Pulmonary artery endothelial cell (primary cell): Measurements from ENCODE around the gene RHEB. TPM values are rescaled to one million over a fixed set of nuclear protein-coding genes. Genes with fewer than 3 reads are reported as not detected.

Experiments
- DNase-seq: peaks from one replicate; pipeline ENCODE4 v3.0.0-alpha.2; 2011; ENCODE audit warnings: low read depth, low spot score
- total RNA-seq: library from RNA; depleted of rRNA; stranded (reverse); fragments of >200 nt; gene quantifications from 2 replicates; pipeline ENCODE4 v1.2.3, GENCODE V29; 2014

RHEB gene
- total RNA-seq, 1 donor from 2014 or later = 57.8 TPM

DNA sequence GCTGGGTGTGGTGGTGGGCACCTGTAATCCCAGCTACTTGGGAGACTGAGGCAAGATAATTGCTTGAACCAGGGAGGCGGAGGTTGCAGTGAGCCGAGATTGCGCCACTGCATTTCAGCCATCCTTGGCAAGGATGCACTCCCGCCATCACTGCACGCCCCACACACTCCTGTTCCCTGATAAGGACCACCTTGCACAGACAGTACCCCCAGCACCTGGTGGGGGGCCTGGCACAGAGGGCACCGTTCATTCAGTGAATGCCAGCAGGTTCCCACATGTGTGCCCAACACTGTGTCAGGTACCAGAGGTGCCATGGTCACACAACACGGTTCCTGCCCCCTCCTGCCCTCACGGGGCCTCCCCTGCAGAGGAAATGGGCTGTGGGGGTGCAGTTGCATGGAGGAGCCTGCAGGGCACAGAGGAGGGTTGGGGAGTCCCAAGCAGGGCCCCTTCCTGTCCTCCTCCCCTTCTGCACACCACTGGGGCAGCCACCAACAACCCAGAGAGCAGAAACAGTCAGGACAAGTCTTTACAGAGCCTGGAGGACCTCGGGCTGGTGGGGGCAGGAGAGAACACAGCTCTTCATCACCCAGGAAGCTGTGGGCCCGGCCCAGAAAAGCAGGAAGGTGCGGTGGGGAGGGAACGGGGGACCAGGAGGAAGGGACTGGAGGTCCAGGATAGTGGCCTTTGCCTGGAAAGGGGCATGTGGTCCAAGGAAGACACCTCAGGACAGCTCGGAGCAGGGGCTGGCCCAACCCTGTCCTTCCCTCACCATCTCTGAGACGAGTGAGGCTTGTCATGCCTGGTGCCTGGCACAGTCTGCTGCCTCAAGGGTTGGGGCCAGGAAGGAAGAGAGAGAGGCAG lies 86.8 kb downstream of the RHEB start:
- no peak for DNase-seq

DNA sequence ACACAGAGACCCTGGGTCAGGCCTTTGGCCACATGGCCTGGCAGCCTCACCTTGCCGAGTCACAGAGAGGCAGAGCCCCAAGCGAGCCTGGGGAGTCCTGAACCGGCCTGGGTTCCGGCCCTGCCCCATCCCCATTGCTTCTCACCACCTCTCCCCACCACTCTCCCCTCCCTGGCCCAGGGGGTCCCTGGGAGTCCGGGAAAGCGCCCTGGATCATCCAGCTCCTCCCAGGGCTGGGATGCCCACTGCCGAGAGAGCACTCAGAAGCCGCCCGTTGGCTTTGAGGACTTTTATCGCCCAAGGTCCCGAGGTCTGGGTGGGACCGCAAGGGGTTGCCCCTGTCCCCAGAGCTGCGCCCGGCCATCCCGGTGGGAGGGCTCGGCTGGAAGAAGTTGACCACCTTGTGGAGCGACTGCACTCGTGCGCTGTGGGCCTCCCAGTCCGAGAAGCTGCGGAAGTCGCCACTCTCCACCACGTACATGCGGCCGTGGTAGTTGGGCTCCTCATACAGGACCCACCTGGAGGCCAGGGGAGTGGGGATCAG lies 87.9 kb downstream of the RHEB start:
- DNase-seq = no peak

DNA sequence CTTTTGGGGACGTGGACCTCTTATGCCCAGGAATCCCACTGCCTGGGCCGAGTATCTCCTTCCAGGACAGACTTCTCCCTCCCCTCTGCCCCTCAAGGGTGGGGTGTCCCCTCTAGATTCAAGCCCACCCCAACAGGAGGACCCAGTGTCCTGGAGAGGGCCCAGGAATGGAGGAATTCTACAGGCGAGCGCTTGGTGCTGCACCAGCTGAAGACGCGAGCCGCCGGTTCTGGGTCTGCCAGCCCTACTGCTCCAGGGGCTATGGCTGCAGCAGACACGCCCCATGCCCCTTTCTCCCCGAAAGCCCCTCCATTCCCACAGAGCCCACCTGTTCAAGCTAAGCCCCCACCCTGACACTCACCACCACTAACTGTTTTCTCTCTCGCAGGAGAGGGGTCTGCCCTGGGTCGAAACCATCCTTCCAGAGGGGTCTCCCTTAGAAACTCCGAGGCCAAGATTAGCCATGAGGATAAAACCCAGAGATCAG lies 88.4 kb downstream of the RHEB start:
- no peak for DNase-seq

DNA sequence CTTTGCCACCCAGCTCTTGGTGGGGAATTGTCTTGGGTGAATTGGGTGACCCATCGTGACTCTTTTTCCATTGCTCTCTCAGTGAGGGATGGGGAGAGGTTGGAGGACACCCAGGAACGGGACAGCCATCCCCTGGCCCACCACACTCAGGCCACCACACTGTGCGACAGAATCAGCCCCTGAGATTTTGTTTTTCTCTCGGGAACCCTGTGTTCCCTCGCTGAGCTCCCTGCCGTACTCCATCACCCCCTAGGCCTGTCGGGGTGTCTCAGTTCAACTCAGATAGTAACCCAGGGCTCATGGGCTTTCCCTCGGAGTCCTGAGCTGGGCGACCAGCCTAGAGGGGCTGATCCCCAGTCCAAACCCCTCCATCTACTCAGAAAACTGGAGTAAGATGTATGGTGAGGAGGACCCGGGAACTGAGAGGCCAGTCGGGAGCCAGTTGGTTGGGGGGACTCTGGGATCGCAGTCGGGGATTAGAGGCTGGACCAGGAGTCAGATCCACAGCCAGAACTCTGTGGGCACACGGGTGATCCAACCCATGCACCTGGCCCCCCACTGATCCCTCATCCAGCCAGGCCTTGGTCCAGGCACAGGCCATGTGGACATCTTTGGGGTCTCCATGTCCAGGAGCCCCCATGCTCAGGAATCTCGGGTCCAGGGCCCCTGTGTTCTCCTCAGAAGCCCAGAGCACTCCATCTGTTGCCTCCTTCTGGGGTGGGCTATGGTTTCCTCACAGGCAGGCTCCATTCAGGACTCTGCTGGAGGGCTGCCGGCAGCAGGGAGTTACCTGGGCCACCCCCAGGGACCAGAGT lies 89.1 kb downstream of the RHEB start:
- DNase-seq = no peak

DNA sequence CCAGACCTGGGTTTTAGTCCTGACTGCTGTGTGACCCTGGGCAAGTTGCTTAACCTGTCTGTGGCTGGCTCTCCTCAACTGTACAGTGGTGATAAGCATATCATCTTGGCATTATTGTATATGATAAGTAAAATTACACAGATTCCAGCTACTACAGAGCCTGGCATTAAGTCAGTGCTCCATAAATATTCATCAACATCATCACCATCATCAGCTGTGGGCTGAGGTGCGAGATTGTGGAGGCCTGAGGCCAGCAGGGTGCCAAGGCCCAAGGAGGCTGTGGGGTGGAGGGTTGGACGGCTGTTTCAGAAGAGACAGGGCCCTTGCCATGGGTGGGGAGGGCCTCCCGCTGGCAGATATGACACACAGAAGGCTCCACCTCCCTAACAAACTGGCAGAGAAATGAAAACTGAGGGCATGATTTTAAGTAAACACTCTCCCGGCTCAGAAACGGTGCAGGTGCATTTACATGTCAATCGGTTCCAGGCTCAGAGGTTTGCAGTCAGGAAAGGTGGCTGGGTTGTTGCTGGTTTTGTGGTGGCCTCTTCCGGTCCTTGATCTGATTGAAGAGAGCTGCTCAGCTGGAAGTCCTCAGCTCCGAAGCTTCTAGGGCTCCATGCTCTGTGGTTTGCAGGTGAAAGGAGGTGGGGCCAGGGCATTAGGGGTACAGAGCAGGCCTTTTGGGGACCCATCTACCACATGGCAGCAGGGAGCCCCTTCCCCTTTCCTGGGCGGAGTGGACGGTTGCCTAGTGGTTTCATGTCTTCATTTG lies 89.9 kb downstream of the RHEB start:
- no peak for DNase-seq

DNA sequence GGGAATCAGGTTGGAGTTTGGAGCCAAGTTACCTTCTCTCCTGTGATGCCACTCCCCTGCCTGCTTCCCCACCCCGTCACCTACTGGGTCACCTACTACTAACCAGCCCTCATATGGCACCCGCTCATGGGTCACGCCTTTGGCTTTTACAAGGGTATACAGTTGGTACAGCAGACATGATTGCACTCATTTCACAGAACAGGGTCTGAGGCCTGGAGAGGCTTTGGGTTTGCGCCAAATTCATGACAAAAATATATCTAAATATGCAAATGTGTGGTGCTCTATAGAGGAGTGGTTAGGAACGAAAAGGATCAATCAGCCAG lies 90.5 kb downstream of the RHEB start:
- DNase-seq = no peak

DNA sequence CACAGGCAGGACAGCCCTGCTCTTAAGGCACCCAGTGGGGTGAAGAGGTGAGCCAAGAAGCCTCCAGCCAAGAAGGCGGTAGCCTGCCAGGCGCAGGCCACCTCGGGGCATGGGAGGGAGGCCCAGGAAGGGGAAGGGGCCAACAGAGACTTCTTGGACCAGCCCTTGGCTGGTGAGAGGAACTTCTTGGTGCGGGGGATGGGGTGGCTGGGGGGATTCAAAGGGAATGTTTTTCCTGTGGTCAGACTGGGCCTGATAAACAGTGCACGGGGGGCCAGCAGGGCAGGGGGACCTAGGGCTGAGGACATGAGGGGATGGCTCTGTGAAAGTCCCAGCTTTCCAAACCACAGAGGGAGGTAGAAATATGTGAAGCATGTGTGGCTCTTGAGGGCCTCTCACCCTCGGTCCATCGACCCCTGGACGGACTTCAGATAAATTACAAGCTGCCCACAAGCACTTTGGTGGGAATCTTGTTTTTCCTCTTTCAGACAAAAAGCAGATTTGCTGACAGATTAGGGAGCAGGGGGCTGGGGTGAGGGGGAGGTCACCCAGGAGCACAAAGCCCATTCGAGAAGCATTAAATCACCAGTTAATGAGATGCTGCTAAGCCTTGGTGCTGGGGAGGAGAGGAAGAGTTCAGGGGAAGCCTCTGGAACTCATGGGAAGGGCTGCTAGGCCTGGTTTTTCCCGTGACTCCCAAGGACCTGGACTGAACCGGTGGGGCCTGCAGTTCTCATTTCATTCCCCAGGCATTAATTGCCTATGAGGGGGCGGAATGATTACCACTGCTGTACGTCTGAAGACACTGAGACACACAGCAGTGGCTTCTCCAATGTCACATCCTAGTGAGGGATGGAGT lies 91.1 kb downstream of the RHEB start:
- DNase-seq = no peak

DNA sequence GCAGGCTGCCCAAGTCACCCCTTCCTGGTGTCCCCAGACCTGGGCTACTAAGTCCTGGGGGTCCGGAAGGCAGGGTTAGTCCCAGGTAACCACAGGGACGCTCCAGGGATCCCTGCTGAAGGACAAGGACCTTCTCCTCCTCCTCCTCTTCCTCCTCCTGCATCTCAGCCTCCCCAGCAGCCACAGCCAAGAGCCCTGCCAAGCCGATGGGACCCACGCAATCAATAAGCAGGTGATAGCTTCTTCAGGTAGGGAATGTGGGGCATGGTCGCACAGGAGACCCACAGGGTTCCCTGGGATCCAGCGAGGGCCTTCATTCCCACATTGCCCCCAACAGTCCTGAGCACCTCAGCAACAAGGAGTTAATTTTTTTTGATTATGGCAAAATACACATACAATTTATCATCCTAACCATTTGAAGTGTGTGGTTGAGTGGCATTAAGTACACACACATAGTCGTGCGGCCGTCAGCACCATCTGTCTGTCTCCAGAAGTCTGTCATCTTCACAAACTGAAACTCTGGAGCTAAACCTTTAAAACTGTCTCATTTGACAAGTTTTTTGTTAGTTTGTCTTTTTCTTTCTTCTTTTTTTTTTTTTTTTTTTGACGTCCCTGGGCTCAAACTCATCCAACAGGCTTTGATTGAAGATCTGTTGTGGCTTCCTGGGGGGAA lies 91.9 kb downstream of the RHEB start:
- DNase-seq = no peak

DNA sequence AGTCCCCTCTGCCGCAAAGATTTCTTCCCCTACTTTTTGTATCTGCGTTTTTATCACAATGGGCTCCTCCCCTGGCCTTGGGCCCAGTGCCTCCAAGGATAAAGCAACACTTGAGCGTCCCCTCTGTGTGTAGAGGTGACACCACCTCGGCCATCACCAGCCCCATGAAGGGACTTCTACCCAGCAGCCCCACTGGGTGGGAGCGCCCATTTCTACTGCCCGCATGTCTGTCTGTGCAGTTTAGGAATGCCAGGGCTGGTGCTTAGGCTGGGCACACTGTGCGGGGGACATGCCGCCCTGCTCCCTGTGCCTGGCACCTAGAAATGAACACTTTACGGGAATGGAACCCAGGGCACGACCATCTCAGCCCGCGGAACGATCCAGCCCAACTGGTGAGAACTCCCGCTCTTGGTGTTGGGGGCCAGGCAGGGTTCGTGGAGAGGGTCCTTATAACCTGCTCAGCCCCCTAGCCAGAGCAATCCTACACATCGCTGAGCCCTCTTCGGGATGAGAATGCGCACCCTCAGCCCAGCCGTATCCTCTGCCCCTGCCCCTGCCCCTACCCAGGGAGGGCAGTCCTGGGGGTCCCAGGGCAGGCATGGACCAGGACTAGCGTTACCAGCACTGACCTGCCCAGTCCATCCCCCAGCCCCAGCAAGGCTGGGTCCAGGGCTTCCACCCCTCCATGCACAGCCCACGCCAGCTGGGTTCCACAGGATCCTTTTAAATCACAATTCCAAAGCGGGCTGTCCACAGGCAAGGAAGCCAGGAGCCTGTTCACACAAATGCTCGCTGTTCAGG lies 92.6 kb downstream of the RHEB start:
- DNase-seq = no peak

DNA sequence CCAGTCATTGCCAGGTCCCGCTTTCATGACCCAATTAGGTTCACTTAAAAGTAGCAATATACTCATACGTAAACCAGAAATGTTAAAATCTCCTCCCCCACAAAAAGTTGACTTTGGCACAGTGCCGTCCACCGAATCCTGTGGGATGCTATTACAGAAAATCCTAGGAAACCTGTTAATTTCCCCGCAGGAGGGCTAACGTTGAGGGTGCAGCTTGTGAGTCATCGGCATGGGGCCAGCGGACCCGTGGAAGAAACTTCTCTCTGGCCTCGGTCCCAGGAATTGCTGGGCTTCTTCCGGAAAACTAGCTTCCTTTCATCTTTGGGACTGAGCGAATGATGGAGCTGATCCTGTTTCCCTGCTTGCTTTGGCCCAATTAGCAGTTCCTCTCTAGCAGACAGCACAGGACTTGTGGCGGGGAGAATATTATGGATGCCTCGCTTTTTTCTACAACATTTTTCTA lies 93.2 kb downstream of the RHEB start:
- peak; percentile 8 for DNase-seq

DNA sequence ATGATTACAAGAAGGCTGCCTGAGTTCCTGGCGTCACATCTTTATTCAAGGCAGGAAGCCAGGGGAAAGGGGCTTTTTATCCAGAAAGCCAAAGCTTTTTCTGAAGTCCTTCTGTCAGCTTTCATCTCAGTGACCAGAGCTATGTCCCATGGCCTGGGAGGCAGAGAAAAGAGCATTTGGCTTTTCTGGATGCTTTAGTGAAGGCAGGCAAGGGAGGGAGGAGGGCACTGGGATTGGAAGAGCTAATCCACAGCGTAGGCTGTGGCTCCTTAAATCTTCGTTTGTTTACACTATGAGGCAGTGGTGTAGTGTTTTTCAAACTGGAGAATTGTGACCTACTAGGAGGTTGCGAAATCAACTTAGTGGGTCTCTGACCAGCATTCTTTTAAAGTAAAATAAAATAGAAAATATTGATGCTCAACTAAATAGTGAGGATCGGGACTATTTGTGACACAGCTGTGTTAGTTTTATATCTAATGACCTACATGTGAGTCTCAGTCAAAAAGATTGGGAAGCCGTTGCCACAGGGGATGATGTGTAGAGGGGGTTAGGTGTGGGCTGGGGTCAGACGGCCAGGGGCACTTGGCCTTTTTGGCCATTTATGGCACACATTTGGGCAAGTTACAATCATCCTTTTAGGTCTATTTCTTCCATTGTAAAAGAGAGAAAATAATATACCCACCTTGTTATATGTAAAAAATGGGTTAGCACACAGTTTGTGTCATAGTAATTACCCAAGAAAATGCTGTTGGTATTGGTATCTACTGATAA lies 93.8 kb downstream of the RHEB start:
- no peak for DNase-seq

DNA sequence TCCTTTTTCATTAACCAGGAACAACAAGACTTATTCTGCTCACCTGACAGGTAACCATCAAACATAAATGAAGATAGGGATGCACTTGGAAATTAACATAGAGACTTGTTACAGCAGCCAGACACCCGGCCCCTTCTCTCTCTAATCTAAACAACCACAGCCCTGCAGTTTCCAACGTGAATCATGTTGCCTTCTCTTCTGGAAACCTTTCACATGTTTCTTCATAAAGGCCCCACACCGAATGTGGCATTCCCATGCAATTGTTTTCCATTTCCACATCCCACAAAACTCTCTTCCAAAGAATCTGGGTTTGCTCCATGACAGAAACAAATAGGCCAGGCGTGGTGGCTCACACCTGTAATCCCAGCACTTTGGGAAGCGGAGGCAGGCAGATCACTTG lies 94.9 kb downstream of the RHEB start:
- no peak for DNase-seq

DNA sequence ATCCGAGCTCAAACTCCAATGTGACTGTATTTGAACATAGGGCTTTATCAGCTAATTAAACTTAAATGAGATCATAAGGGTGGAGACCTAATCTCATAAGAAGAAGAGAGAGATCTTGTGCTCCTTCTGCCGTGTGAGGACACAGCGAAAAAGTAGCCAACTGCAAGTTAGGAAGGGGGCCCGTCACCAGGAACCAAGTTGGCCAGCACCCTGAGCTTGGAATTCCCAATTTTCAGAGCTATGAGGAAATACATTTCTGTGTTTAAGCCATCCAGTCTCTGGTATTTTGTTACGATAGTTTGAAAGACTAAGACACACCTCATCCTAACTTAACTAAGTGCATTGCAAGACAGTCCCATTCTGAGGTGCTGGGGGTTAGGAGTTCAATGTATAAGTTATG lies 95.8 kb downstream of the RHEB start:
- no peak for DNase-seq

DNA sequence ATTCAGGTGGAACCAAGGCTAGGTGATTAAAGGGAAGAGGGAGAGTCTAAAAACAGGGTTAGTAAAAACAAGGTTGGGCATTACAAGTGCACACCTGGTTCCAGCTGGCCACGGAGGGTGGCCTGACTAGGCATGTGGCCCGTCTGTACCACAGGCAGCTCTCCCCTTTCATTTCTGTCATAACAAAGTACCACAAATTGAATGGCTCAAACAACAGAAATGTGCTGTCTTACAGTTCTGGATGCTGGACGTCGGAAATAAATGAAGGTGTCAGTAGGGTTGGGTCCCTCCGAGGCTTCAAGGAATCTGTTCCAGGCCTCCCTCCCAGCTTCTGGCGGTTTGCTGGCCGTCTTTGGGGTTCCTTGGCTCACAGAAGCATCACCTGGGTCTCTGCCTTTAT lies 96.5 kb downstream of the RHEB start:
- DNase-seq = no peak

DNA sequence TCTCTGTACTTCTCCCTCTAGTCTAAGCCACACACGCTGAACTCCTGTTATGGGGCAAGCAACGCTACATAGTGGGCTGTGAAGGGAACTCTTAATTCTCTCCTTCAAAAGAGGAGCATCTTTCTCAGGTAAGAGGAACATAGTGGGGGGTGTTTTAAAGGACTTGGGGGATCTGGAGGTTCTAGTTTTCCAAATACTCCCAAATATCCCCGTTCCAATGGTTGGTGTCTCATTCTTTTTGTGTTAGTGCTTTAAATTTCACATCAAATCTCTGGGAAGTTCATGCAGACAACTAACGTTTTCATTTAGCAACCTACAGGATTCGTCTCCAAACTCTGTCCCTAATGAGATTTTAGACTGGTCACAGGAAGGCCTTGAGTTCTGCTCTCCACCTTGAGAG lies 97.5 kb downstream of the RHEB start:
- DNase-seq = no peak

DNA sequence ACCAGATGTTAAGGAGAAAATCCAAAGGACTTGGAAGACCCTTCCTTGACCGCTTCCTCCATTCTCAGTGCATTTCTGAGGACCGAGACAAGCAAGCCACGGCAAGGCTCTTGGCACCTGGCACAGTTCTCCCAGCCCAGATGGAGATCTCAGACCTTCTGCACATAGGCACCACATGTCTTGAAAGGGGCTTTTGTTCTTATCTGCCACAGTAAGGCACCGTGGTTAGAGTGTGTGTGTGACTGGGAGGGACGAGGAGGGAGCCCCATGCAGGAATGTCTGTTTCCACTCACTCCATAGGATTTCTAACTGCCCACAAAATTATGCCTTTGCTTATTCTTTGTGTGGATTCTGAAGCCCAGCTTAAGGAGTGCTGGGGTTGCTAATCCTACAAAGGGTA lies 99.6 kb downstream of the RHEB start:
- no peak for DNase-seq

DNA sequence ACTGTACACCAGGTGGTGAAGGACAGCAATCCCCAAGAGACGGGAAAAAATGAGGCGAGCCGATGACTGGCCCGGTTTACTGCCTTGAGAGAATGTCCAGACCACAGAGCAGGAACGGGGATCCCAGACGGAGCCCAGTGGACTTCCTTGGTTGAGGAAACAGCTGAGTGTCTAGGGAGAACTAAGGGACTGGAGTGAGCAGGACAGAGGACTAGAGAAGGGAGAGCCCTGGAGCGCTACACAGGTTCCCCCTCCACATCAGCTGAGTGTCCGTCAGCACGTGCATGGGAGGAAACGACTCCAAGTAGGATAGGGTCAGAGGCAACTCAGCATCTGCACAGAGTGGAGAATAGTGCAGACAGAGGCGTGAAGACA lies 102.8 kb downstream of the RHEB start:
- no peak for DNase-seq

DNA sequence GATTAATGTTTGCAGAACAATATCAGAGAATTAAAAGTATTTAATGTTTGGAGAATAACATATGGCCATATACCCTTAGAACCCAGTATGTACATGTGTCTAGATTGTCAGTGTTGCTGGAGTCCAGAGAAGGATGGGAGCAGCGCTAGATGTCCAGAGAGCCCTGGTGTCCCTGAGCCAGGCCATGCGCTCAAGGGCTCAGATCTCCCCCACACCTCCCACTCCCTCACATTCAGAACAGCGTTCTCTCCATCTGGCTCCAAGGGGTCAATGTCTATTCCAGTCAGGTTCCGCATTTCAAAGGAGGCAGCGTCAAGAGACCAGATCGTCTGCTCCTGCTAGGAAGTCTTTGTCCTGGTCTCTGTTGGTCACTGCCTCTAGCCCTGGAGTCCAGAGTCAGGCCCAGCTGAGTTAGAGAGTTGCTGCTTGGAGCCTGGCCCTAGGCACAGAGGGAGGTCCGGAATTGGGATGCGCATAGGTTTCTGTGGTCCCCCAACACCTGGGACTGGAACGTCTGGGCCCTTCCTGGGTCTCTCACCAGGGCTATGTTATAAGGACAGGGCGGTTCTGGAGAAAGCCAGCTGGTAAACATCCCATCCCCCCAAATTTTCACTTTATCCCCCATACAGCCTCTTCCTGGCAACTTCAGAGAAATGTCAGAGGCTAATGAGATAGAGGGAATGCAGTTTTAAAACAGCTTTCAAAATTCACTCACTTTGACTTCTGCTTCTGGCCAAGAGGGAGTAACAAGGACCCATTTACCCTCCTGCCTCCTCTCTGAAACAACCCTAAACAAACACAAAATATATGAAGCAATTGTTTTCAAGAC lies 103.4 kb downstream of the RHEB start:
- DNase-seq = no peak
